ENCODE measurements around the gene HDHD3.
A peak's percentile ranks its signal among the peaks of the same experiment; 100 is the strongest.

The HDHD3 gene

GRCh38 chr9:113375057-113376023 lies 1.4 kb downstream of the HDHD3 start:
- H3K4me3 ChIP-seq (ENCODE audit: low read length), result peak overlapping the region; percentile 100
- peaks cover 15% of the 10 kb centered on the region for H3K79me2 ChIP-seq (ENCODE audit: control insufficient read depth, low read length)
- H3K27me3 ChIP-seq (ENCODE audit: control insufficient read depth, low read length), result no peaks in the 10 kb centered on the region
- peak overlapping the region; percentile 97 for H3K4me2 ChIP-seq (ENCODE audit: low read length)
- H4K20me1 ChIP-seq (ENCODE audit: control insufficient read depth, insufficient read depth, low read depth, low read length), result no peaks in the 10 kb centered on the region
- H3K36me3 ChIP-seq (ENCODE audit: control insufficient read depth, low read length), result peaks cover 29% of the 10 kb centered on the region
- H3K4me1 ChIP-seq (ENCODE audit: control insufficient read depth, low read length), result peaks cover 10% of the 10 kb centered on the region
- H3K27ac ChIP-seq (ENCODE audit: low read depth, low read length), result no peak overlapping the region
- no peaks in the 10 kb centered on the region for H3K9me2 ChIP-seq (replicated peaks; ENCODE audit: control insufficient read depth, low read length)
- H3F3A ChIP-seq (ENCODE audit: control insufficient read depth, insufficient read depth), result no peaks in the 10 kb centered on the region
- no peaks in the 10 kb centered on the region for H3K9me3 ChIP-seq (ENCODE audit: control insufficient read depth, insufficient read depth, low read length)
- TF ChIP-seq EZH2phosphoT487 (IDR thresholded peaks at IDR 0.05; ENCODE audit: borderline replicate concordance, low read length), result no peak
- TF ChIP-seq CTCF (IDR thresholded peaks at IDR 0.05; ENCODE audit: low read depth, low read length, poor library complexity, severe bottlenecking), result no peak

DNA sequence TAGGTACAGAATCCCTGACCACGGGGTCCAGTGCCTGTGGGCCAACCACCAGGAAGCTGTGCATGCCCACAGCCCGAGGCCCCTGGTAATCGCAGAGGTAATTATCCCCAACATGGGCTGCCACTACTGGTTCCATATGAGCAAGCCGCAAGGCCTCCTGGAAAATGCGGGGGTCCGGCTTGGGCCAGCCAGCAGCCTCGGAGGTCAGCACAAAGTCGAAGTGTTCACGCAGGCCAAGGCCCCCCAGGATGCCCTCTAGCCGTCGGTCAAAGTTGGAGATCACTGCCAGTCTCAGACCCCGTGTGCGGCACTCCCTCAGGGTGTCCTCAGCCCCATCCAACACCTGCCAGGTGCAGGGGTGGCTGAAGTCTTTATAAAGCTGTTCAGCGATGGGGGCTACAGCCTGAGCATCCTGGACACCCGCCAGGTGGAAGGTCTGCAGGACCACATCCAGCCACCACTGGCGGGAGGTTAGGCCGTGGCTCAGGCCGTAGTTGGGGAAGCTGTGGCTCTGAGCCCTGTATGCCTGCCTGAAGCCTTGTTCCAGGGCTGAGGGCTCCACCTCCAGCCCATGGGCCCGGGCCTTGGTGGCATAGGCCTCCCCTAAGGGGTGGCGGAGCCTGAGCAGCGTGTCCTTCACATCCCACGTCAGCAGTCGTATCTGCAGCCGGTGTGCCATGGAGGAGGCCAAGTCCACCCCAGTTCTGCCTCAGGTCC lies 3.0 kb downstream of the HDHD3 start:
- H3K9me2 ChIP-seq (replicated peaks; ENCODE audit: control insufficient read depth, low read length), result no peaks in the 10 kb centered on the region

DNA sequence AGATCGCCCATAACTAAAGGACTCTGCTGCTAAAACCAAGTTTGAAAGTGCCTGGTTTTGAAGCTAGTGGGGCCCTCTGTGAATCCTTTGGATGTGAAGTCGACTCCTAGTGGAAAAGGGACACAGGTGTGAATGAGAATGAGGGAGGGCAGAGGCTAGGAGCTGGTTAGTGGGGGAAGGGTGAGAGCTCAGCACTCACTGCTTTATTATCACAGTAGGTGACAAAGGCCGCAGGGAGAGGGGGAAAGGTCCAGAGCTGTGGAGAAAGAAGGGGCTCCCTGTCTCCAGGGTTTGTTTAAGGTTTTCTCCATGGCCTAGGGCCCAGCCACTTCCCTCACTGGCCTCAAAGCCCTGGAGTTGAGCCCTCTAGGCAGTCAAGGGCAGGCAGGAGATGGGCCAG lies 3.5 kb downstream of the HDHD3 start:
- Histone ChIP-seq H3K27me3 (ENCODE audit: control insufficient read depth, low read length) (no peaks in the 10 kb centered on the region), H3K9me2 (replicated peaks; ENCODE audit: control insufficient read depth, low read length) (no peaks in the 10 kb centered on the region), H3K4me3 (ENCODE audit: low read length) (no peak overlapping the region), H3K4me1 (ENCODE audit: control insufficient read depth, low read length) (peaks cover 10% of the 10 kb centered on the region), H3K27ac (ENCODE audit: low read depth, low read length) (no peak overlapping the region), H3F3A (ENCODE audit: control insufficient read depth, insufficient read depth) (no peaks in the 10 kb centered on the region), H3K79me2 (ENCODE audit: control insufficient read depth, low read length) (peaks cover 15% of the 10 kb centered on the region), H3K36me3 (ENCODE audit: control insufficient read depth, low read length) (peaks cover 29% of the 10 kb centered on the region), H4K20me1 (ENCODE audit: control insufficient read depth, insufficient read depth, low read depth, low read length) (no peaks in the 10 kb centered on the region), H3K9me3 (ENCODE audit: control insufficient read depth, insufficient read depth, low read length) (no peaks in the 10 kb centered on the region), H3K4me2 (ENCODE audit: low read length) (no peak overlapping the region)
- TF ChIP-seq CTCF (IDR thresholded peaks at IDR 0.05; ENCODE audit: low read depth, low read length, poor library complexity, severe bottlenecking) (no peak), EZH2phosphoT487 (IDR thresholded peaks at IDR 0.05; ENCODE audit: borderline replicate concordance, low read length) (no peak)

More for the DNA sequence above, 3.0 kb downstream of the HDHD3 start:
- H3F3A ChIP-seq (ENCODE audit: control insufficient read depth, insufficient read depth), result no peaks in the 10 kb centered on the region
- no peaks in the 10 kb centered on the region for H3K9me3 ChIP-seq (ENCODE audit: control insufficient read depth, insufficient read depth, low read length)
- no peak overlapping the region for H3K4me2 ChIP-seq (ENCODE audit: low read length)
- H3K36me3 ChIP-seq (ENCODE audit: control insufficient read depth, low read length), result peaks cover 29% of the 10 kb centered on the region
- peaks cover 15% of the 10 kb centered on the region for H3K79me2 ChIP-seq (ENCODE audit: control insufficient read depth, low read length)
- H3K27ac ChIP-seq (ENCODE audit: low read depth, low read length), result no peak overlapping the region
- no peaks in the 10 kb centered on the region for H4K20me1 ChIP-seq (ENCODE audit: control insufficient read depth, insufficient read depth, low read depth, low read length)
- TF ChIP-seq EZH2phosphoT487 (IDR thresholded peaks at IDR 0.05; ENCODE audit: borderline replicate concordance, low read length) (no peak), CTCF (IDR thresholded peaks at IDR 0.05; ENCODE audit: low read depth, low read length, poor library complexity, severe bottlenecking) (no peak)
- no peak overlapping the region for H3K4me3 ChIP-seq (ENCODE audit: low read length)
- H3K27me3 ChIP-seq (ENCODE audit: control insufficient read depth, low read length), result no peaks in the 10 kb centered on the region
- H3K4me1 ChIP-seq (ENCODE audit: control insufficient read depth, low read length), result peaks cover 10% of the 10 kb centered on the region

All from DOHH2 (cell line).